Mucosa of rectum (tissue), 2 donors: ENCODE measurements around the gene ITSN1.

ENCODE experiments used
- H3K27ac ChIP-seq, 2 donors: one replicate each; pipeline ENCODE4 v1.7.0; 2013; ENCODE audit warnings: inconsistent platforms in 2 of 2, low read depth in 2 of 2, low read length in 2 of 2
- H3K27me3 ChIP-seq, 2 donors: one replicate each; pipeline ENCODE4 v1.7.0; 2013; ENCODE audit warnings: low read length in 2 of 2; ENCODE audit not compliant: control insufficient read depth in 2 of 2, insufficient read depth in 2 of 2
- H3K36me3 ChIP-seq, 2 donors: one replicate each; pipeline ENCODE4 v1.7.0; 2013; ENCODE audit warnings: low read length in 2 of 2; ENCODE audit not compliant: control insufficient read depth in 2 of 2, insufficient read depth in 2 of 2
- H3K4me1 ChIP-seq, 2 donors: one replicate each; pipeline ENCODE4 v1.7.0; 2013; ENCODE audit warnings: low read length in 2 of 2, mild to moderate bottlenecking in 1 of 2; ENCODE audit not compliant: control insufficient read depth in 2 of 2, insufficient read depth in 2 of 2
- H3K4me3 ChIP-seq, 2 donors: one replicate each; pipeline ENCODE4 v1.7.0; 2013; ENCODE audit warnings: low read length in 2 of 2
- H3K9ac ChIP-seq, 2 donors: one replicate each; pipeline ENCODE4 v1.7.0; 2013; ENCODE audit warnings: low read length in 2 of 2, low read depth in 1 of 2, mild to moderate bottlenecking in 1 of 2
- H3K9me3 ChIP-seq, 2 donors: one replicate each; pipeline ENCODE4 v1.7.0; 2013; ENCODE audit warnings: low read length in 2 of 2; ENCODE audit not compliant: control insufficient read depth in 2 of 2
- donor health status: healthy.
- donor health status: Normal muscosa, but diverticular disease.

Gene ITSN1

GRCh38 chr21:33841561-33841960, 199.3 kb downstream of the ITSN1 start:
- no peaks in the 10 kb centered on the region for H3K9me3 ChIP-seq
- no peaks in the 10 kb centered on the region for H3K4me1 ChIP-seq
- no peak overlapping the region for H3K4me3 ChIP-seq
- no peak overlapping the region for H3K9ac ChIP-seq
- no peak overlapping the region for H3K27ac ChIP-seq
- H3K36me3 ChIP-seq: peaks cover 4 to 5% of the 10 kb centered on the region in 2 donors
- H3K27me3 ChIP-seq: no peaks in the 10 kb centered on the region

- peaks cover 0 to 2% of the 10 kb centered on the region in 2 donors for H3K4me1 ChIP-seq
- no peaks in the 10 kb centered on the region for H3K27me3 ChIP-seq
- H3K27ac ChIP-seq: peak overlapping the region in 1 of 2 donors; percentile 14
- no peak overlapping the region for H3K9ac ChIP-seq
- H3K36me3 ChIP-seq: peaks cover 4 to 5% of the 10 kb centered on the region in 2 donors
- H3K4me3 ChIP-seq: no peak overlapping the region
- no peaks in the 10 kb centered on the region for H3K9me3 ChIP-seq
Measured at GRCh38 chr21:33843216-33843615, 200.9 kb downstream of the ITSN1 start.

GRCh38 chr21:33844104-33844889, 202.0 kb downstream of the ITSN1 start:
- Histone ChIP-seq H3K9ac (no peak overlapping the region), H3K36me3 (peaks cover 0 to 3% of the 10 kb centered on the region in 2 donors), H3K27ac (no peak overlapping the region), H3K4me1 (peaks cover 0 to 5% of the 10 kb centered on the region in 2 donors), H3K27me3 (no peaks in the 10 kb centered on the region), H3K4me3 (no peak overlapping the region), H3K9me3 (no peaks in the 10 kb centered on the region)

- Histone ChIP-seq H3K9ac (no peak overlapping the region), H3K9me3 (no peaks in the 10 kb centered on the region), H3K4me1 (peaks cover 0 to 5% of the 10 kb centered on the region in 2 donors), H3K27me3 (no peaks in the 10 kb centered on the region), H3K27ac (no peak overlapping the region), H3K36me3 (no peaks in the 10 kb centered on the region), H3K4me3 (no peak overlapping the region)
Measured at GRCh38 chr21:33844890-33845205, 202.5 kb downstream of the ITSN1 start.

GRCh38 chr21:33846141-33846540, 203.8 kb downstream of the ITSN1 start:
- Histone ChIP-seq H3K36me3 (no peaks in the 10 kb centered on the region), H3K27ac (no peak overlapping the region), H3K9ac (no peak overlapping the region), H3K4me3 (no peak overlapping the region), H3K27me3 (no peaks in the 10 kb centered on the region), H3K9me3 (no peaks in the 10 kb centered on the region), H3K4me1 (peaks cover 0 to 5% of the 10 kb centered on the region in 2 donors)

GRCh38 chr21:33847588-33848248, 205.4 kb downstream of the ITSN1 start:
- H3K4me3 ChIP-seq: no peak overlapping the region
- peaks cover 0 to 5% of the 10 kb centered on the region in 2 donors for H3K4me1 ChIP-seq
- H3K9me3 ChIP-seq: no peaks in the 10 kb centered on the region
- H3K27ac ChIP-seq: no peak overlapping the region
- no peak overlapping the region for H3K9ac ChIP-seq
- no peaks in the 10 kb centered on the region for H3K27me3 ChIP-seq
- H3K36me3 ChIP-seq: no peaks in the 10 kb centered on the region

GRCh38 chr21:33848249-33848953, 206.1 kb downstream of the ITSN1 start:
- Histone ChIP-seq H3K27me3 (no peaks in the 10 kb centered on the region), H3K4me1 (peaks cover 0 to 5% of the 10 kb centered on the region in 2 donors), H3K27ac (no peak overlapping the region), H3K9me3 (no peaks in the 10 kb centered on the region), H3K36me3 (no peaks in the 10 kb centered on the region), H3K9ac (no peak overlapping the region), H3K4me3 (no peak overlapping the region)

GRCh38 chr21:33849834-33850233, 207.5 kb downstream of the ITSN1 start:
- Histone ChIP-seq H3K4me3 (no peak overlapping the region), H3K27ac (no peak overlapping the region), H3K9me3 (no peaks in the 10 kb centered on the region), H3K9ac (no peak overlapping the region), H3K27me3 (no peaks in the 10 kb centered on the region), H3K4me1 (peaks cover 0 to 5% of the 10 kb centered on the region in 2 donors), H3K36me3 (no peaks in the 10 kb centered on the region)

GRCh38 chr21:33850401-33850800, 208.1 kb downstream of the ITSN1 start:
- Histone ChIP-seq H3K36me3 (no peaks in the 10 kb centered on the region), H3K27ac (no peak overlapping the region), H3K9me3 (no peaks in the 10 kb centered on the region), H3K4me3 (no peak overlapping the region), H3K4me1 (peaks cover 0 to 5% of the 10 kb centered on the region in 2 donors), H3K27me3 (no peaks in the 10 kb centered on the region), H3K9ac (no peak overlapping the region)

GRCh38 chr21:33850985-33851384, 208.7 kb downstream of the ITSN1 start:
- Histone ChIP-seq H3K27me3 (no peaks in the 10 kb centered on the region), H3K36me3 (no peaks in the 10 kb centered on the region), H3K9ac (no peak overlapping the region), H3K4me3 (no peak overlapping the region), H3K4me1 (peaks cover 0 to 5% of the 10 kb centered on the region in 2 donors), H3K27ac (no peak overlapping the region), H3K9me3 (no peaks in the 10 kb centered on the region)
